D341Med (cell line): ENCODE data around the gene PNMA6F.
"Not testable (repeated sequence)": the region's sequence is repeated elsewhere in the genome, so short reads cannot be mapped to it uniquely, and the experiment has no call there.

Experiments
- DNase-seq: peaks from one replicate; pipeline ENCODE4 v3.0.0; 2012; ENCODE audit warnings: low spot score

Gene PNMA6F

GRCh38 chrX:153334654-153335295 lies 13.2 kb upstream of the PNMA6F start:
- DNase-seq, result no peak

- peak; percentile 91 for DNase-seq
Observed at GRCh38 chrX:153333821-153334653, 12.5 kb upstream of the PNMA6F start, which contains the start of gene ZNF275. Gene ZNF275, plus strand, starts transcription at chrX:153334153. Its CDS starts 2,527 bp downstream, at chrX:153336680.

GRCh38 chrX:153333266-153333665 lies 11.7 kb upstream of the PNMA6F start:
- DNase-seq, result no peak

- DNase-seq, result no peak
Observed at GRCh38 chrX:153327561-153327960, 6.0 kb upstream of the PNMA6F start.

- DNase-seq, result no peak
Observed at GRCh38 chrX:153320555-153321184, 897 bp downstream of the PNMA6F start.

- not testable (repeated sequence) for DNase-seq
Observed at GRCh38 chrX:153320047-153320443, 1.5 kb downstream of the PNMA6F start.

- no peak for DNase-seq
Observed at GRCh38 chrX:153319295-153320046, 2.1 kb downstream of the PNMA6F start.

GRCh38 chrX:153318811-153319210 lies 2.8 kb downstream of the PNMA6F start:
- DNase-seq, result no peak

- DNase-seq, result no peak
Observed at GRCh38 chrX:153317996-153318722, 3.4 kb downstream of the PNMA6F start.

GRCh38 chrX:153317306-153317705 lies 4.3 kb downstream of the PNMA6F start:
- no peak for DNase-seq

- no peak for DNase-seq
Observed at GRCh38 chrX:153312842-153313241, 8.7 kb downstream of the PNMA6F start.

- DNase-seq, result no peak
Observed at GRCh38 chrX:153312041-153312440, 9.5 kb downstream of the PNMA6F start.

- no peak for DNase-seq
Observed at GRCh38 chrX:153310901-153311300, 10.7 kb downstream of the PNMA6F start.

- DNase-seq, result no peak
Observed at GRCh38 chrX:153307276-153308178, 14.0 kb downstream of the PNMA6F start.

GRCh38 chrX:153306527-153307115 lies 14.9 kb downstream of the PNMA6F start:
- no peak for DNase-seq

- DNase-seq, result no peak
Observed at GRCh38 chrX:153305972-153306371, 15.6 kb downstream of the PNMA6F start.

GRCh38 chrX:153304988-153305736 lies 16.4 kb downstream of the PNMA6F start:
- DNase-seq, result no peak

GRCh38 chrX:153303276-153304262 lies 18.0 kb downstream of the PNMA6F start:
- no peak for DNase-seq
